Measurements from ENCODE around the gene CNTNAP2. TPM values are rescaled to one million over a fixed set of nuclear protein-coding genes. Genes with fewer than 3 reads are reported as not detected.
A peak's percentile ranks its signal among the peaks of the same experiment; 100 is the strongest.

The CNTNAP2 gene
- total RNA-seq, 1 donor = 7.6 TPM

DNA sequence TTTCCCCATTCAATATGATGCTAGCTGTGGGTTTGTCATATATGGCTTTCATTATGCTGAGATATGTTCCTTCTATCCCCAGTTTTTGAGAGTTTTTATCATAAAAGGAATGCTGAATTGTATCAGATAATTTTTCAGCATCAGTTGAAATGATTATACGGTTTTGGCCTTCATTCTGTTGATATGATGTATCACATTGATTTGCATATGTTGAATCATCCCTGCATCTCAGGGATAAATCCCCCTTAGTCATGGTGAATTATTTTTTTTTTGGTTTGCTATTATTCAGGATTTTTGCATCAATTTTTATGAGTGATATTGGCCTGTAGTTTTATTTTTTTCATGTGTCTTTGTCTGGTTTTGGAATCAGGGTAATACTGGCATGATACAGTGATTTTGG is 1321.6 kb downstream of the CNTNAP2 start:
- no peaks in the 10 kb centered on the region for H3K4me1 ChIP-seq (ENCODE audit: insufficient read depth, low read length)
- no peak for DNase-seq (ENCODE audit: insufficient read length, low spot score, missing footprints)
- H2AFZ ChIP-seq (ENCODE audit: low read length) = peak overlapping the region; percentile 58
- no peaks in the 10 kb centered on the region for H3K9me3 ChIP-seq (ENCODE audit: low read depth, low read length)
- H4K20me1 ChIP-seq (ENCODE audit: insufficient read depth, low read length) = no peaks in the 10 kb centered on the region
- TF ChIP-seq, protein P1, sequence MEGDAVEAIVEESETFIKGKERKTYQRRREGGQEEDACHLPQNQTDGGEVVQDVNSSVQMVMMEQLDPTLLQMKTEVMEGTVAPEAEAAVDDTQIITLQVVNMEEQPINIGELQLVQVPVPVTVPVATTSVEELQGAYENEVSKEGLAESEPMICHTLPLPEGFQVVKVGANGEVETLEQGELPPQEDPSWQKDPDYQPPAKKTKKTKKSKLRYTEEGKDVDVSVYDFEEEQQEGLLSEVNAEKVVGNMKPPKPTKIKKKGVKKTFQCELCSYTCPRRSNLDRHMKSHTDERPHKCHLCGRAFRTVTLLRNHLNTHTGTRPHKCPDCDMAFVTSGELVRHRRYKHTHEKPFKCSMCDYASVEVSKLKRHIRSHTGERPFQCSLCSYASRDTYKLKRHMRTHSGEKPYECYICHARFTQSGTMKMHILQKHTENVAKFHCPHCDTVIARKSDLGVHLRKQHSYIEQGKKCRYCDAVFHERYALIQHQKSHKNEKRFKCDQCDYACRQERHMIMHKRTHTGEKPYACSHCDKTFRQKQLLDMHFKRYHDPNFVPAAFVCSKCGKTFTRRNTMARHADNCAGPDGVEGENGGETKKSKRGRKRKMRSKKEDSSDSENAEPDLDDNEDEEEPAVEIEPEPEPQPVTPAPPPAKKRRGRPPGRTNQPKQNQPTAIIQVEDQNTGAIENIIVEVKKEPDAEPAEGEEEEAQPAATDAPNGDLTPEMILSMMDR (IDR thresholded peaks at IDR 0.05; ENCODE audit: extremely low read depth, low read depth, low read length) = no peak
- peak overlapping the region; percentile 53 for H3K27ac ChIP-seq (ENCODE audit: low read depth, low read length)
- H3K4me2 ChIP-seq (ENCODE audit: insufficient read depth, low read length) = peak overlapping the region; percentile 9
- no peaks in the 10 kb centered on the region for H3K27me3 ChIP-seq (ENCODE audit: insufficient read depth, low read length)
- H3K79me2 ChIP-seq (ENCODE audit: insufficient read depth, low read length) = no peaks in the 10 kb centered on the region
- no peaks in the 10 kb centered on the region for H3K36me3 ChIP-seq (ENCODE audit: insufficient read depth, low read length)
- H3K4me3 ChIP-seq (ENCODE audit: insufficient read depth, low read length) = no peak overlapping the region

DNA sequence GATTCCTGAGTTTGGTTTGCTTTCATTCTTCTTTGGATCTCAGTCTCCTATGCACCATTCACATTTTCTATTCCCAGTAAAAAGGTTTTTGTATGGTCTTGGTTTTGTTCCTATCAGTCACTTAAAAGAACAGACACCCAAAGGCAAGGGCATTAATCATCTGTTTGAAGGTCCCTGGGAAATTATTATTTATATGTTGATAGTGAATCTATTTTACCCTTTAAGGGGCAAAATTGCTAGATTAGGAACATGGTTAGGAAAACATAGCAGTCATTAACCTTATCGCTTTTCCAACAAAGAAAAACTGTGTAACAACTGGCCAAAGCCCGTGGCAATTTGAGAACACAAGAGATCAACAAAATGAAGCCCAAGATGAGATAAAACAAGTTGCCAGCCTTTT is 1327.3 kb downstream of the CNTNAP2 start:
- TF ChIP-seq, protein P1 (IDR thresholded peaks at IDR 0.05; ENCODE audit: extremely low read depth, low read depth, low read length) = no peak

DNA sequence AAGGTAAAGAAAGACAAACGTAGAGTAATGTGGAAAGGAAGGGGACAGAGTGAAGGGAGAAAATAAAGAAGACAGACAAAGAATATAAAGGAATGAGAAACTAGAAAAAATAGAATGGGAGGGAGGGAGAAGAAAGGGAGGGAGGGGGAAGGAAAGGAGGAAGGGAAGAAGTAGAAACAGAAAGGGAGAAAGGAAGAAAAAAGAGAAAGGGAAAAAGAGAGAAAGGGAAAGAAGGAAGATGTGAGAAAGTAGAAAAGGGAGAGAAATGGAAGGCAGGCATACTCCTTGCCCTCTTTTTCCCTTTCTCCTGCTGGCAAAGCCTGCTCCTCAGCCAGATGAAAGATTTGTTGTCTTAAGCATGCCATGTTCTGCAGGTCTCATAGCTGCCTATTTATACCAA is 1336.2 kb downstream of the CNTNAP2 start:
- TF ChIP-seq, protein P1 (IDR thresholded peaks at IDR 0.05; ENCODE audit: extremely low read depth, low read depth, low read length) = no peak
- Histone ChIP-seq H3K27ac (ENCODE audit: low read depth, low read length) (no peak overlapping the region), H3K4me3 (ENCODE audit: insufficient read depth, low read length) (no peak overlapping the region), H3K4me2 (ENCODE audit: insufficient read depth, low read length) (no peak overlapping the region), H3K79me2 (ENCODE audit: insufficient read depth, low read length) (no peaks in the 10 kb centered on the region), H3K9me3 (ENCODE audit: low read depth, low read length) (no peaks in the 10 kb centered on the region), H3K4me1 (ENCODE audit: insufficient read depth, low read length) (no peaks in the 10 kb centered on the region), H4K20me1 (ENCODE audit: insufficient read depth, low read length) (no peaks in the 10 kb centered on the region), H3K27me3 (ENCODE audit: insufficient read depth, low read length) (no peaks in the 10 kb centered on the region), H3K36me3 (ENCODE audit: insufficient read depth, low read length) (no peaks in the 10 kb centered on the region), H2AFZ (ENCODE audit: low read length) (no peak overlapping the region)
- no peak for DNase-seq (ENCODE audit: insufficient read length, low spot score, missing footprints)

More for the DNA sequence above, 1327.3 kb downstream of the CNTNAP2 start:
- H3K4me3 ChIP-seq (ENCODE audit: insufficient read depth, low read length) = no peak overlapping the region
- H3K36me3 ChIP-seq (ENCODE audit: insufficient read depth, low read length) = no peaks in the 10 kb centered on the region
- DNase-seq (ENCODE audit: insufficient read length, low spot score, missing footprints) = no peak
- H3K4me1 ChIP-seq (ENCODE audit: insufficient read depth, low read length) = no peaks in the 10 kb centered on the region
- H3K9me3 ChIP-seq (ENCODE audit: low read depth, low read length) = no peaks in the 10 kb centered on the region
- H2AFZ ChIP-seq (ENCODE audit: low read length) = no peak overlapping the region
- H3K27ac ChIP-seq (ENCODE audit: low read depth, low read length) = no peak overlapping the region
- no peaks in the 10 kb centered on the region for H3K79me2 ChIP-seq (ENCODE audit: insufficient read depth, low read length)
- no peaks in the 10 kb centered on the region for H3K27me3 ChIP-seq (ENCODE audit: insufficient read depth, low read length)
- H3K4me2 ChIP-seq (ENCODE audit: insufficient read depth, low read length) = no peak overlapping the region
- H4K20me1 ChIP-seq (ENCODE audit: insufficient read depth, low read length) = no peaks in the 10 kb centered on the region

DNA sequence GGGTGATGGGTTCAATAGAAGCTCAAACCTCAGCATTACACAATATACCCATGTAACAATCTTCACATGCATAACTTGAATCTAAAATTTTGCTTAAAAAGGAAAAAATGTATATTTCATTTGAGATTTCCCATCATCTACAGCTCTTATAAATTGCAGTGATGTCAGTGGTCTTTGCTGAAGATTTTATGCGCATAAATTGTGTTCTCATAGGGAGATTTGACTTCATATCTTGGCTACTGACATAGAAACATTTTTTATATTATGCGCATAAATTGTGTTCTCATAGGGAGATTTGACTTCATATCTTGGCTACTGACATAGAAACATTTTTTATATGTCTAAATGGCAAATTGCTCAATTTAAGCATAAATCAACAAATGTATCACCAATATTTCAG is 1348.6 kb downstream of the CNTNAP2 start:
- no peak overlapping the region for H3K4me3 ChIP-seq (ENCODE audit: insufficient read depth, low read length)
- TF ChIP-seq, protein P1 (IDR thresholded peaks at IDR 0.05; ENCODE audit: extremely low read depth, low read depth, low read length) = no peak
- no peaks in the 10 kb centered on the region for H4K20me1 ChIP-seq (ENCODE audit: insufficient read depth, low read length)

More for the DNA sequence above, 1348.6 kb downstream of the CNTNAP2 start:
- Histone ChIP-seq H3K9me3 (ENCODE audit: low read depth, low read length) (no peaks in the 10 kb centered on the region), H3K4me1 (ENCODE audit: insufficient read depth, low read length) (no peaks in the 10 kb centered on the region), H3K27ac (ENCODE audit: low read depth, low read length) (no peak overlapping the region), H3K36me3 (ENCODE audit: insufficient read depth, low read length) (no peaks in the 10 kb centered on the region), H2AFZ (ENCODE audit: low read length) (no peak overlapping the region), H3K79me2 (ENCODE audit: insufficient read depth, low read length) (no peaks in the 10 kb centered on the region), H3K27me3 (ENCODE audit: insufficient read depth, low read length) (no peaks in the 10 kb centered on the region), H3K4me2 (ENCODE audit: insufficient read depth, low read length) (no peak overlapping the region)
- DNase-seq (ENCODE audit: insufficient read length, low spot score, missing footprints) = no peak
